ENCODE results near the gene DSC3. TPM values are rescaled to one million over a fixed set of nuclear protein-coding genes. Genes with fewer than 3 reads are reported as not detected.

Gene DSC3
- total RNA-seq, 1 experiment from 2014 or later: 0.61 TPM

DNA sequence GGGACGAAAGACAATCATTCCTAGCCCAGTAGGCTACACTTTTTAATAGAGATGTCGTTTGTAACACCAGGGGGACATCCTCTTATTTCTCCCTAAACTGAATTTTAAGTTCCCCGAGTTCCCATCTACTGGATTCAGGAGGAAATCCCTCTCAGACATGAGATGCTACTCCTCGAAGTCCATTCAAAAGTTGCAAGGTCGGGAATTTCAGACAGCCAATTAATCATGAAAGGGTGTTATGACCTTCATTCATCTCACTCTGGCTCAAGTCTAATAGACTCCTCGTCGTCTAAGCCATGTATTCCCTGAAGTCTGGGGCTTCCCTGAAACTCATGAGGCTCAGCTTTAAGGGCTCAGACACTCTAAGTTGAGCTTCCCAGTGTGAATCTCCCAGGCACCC, 1.2 kb upstream of the DSC3 start:
- DNase-seq: no peak
- H3K14ac ChIP-seq (ENCODE audit: insufficient read depth, low read length): no peak overlapping the region
- peaks cover 37% of the 10 kb centered on the region for H3K27me3 ChIP-seq (ENCODE audit: insufficient read depth, low read length)
- peaks cover 25 to 28% of the 10 kb centered on the region in 2 experiments for H3K4me1 Mint-ChIP-seq
- peaks cover 3% of the 10 kb centered on the region; the same call in 1 of the 2 replicates for H3K4me1 ChIP-seq (ENCODE audit: insufficient read depth, low read length)
- no peak overlapping the region for H2BK5ac ChIP-seq (ENCODE audit: insufficient read length, low read length)
- H3K27ac ChIP-seq (ENCODE audit: insufficient read length, low read depth, low read length): no peak overlapping the region
- H4K91ac ChIP-seq (ENCODE audit: insufficient read length, low read depth, low read length): no peak overlapping the region
- no peak overlapping the region for H4K8ac ChIP-seq (replicated peaks; ENCODE audit: insufficient read length, low read depth, low read length)
- no peak overlapping the region for H3K27ac Mint-ChIP-seq
- no peak overlapping the region for H2AFZ ChIP-seq (ENCODE audit: low read length)
- H2BK15ac ChIP-seq (ENCODE audit: low read depth, low read length): no peak overlapping the region
- no peak overlapping the region for H3K18ac ChIP-seq (ENCODE audit: insufficient read length, low read depth, low read length)
- peak overlapping the region in 1 of 2 experiments; percentile 97; a peak in 4 of 5 replicates for H3K4me3 Mint-ChIP-seq
- peaks cover 0 to 2% of the 10 kb centered on the region in 2 experiments; a peak in 2 of 5 replicates for H3K9me3 Mint-ChIP-seq
- peaks cover 23% of the 10 kb centered on the region for H3K23me2 ChIP-seq (ENCODE audit: insufficient read length, low read depth, low read length, poor library complexity, severe bottlenecking)
- H3K9ac ChIP-seq (ENCODE audit: extremely low read depth, insufficient read length, low read length): no peak overlapping the region
- H3K79me1 ChIP-seq (ENCODE audit: insufficient read depth, low read depth, low read length, poor library complexity, severe bottlenecking): no peaks in the 10 kb centered on the region
- H3K27me3 Mint-ChIP-seq (ENCODE audit: low read depth): peaks cover 85% of the 10 kb centered on the region
- no peak overlapping the region for H3K4ac ChIP-seq (ENCODE audit: low read depth, low read length)
- WGBS (ENCODE audit: extremely low coverage, insufficient read length, low lambda C conversion rate): no CpG with 5 or more reads among the region's 7 CpGs
- H3K56ac ChIP-seq (ENCODE audit: insufficient read length, low read depth, low read length): no peak overlapping the region
- no peak overlapping the region for H2AK5ac ChIP-seq (ENCODE audit: insufficient read length, low read length)
- H3K9me3 ChIP-seq (ENCODE audit: control insufficient read depth, low read depth, low read length): no peaks in the 10 kb centered on the region
- H3K36me3 Mint-ChIP-seq (ENCODE audit: insufficient read depth in 1 of 3, low read depth in 3 of 3): no peaks in the 10 kb centered on the region; a peak in 1 of 7 replicates
- no peak overlapping the region for H2BK12ac ChIP-seq (ENCODE audit: insufficient read length, low read depth, low read length)
- no peak overlapping the region for H2BK120ac ChIP-seq (ENCODE audit: low read depth, low read length, poor library complexity, severe bottlenecking)
- no peaks in the 10 kb centered on the region for H3K79me2 ChIP-seq (ENCODE audit: insufficient read depth, low read length)
- H4K5ac ChIP-seq (ENCODE audit: insufficient read length, low read depth, low read length): no peak overlapping the region
- peak overlapping the region; percentile 97 for H3K4me2 ChIP-seq (ENCODE audit: insufficient read depth, insufficient read length, low read length)
- no peak overlapping the region for H3T11ph ChIP-seq (ENCODE audit: low read length)
- no peaks in the 10 kb centered on the region for H4K20me1 ChIP-seq (ENCODE audit: control insufficient read depth, insufficient read depth, insufficient read length)
- no peak overlapping the region for H3K23ac ChIP-seq (ENCODE audit: insufficient read length, low read depth, low read length)
- H2BK20ac ChIP-seq (ENCODE audit: low read depth, low read length, poor library complexity, severe bottlenecking): no peak overlapping the region
- TF ChIP-seq, protein P1, sequence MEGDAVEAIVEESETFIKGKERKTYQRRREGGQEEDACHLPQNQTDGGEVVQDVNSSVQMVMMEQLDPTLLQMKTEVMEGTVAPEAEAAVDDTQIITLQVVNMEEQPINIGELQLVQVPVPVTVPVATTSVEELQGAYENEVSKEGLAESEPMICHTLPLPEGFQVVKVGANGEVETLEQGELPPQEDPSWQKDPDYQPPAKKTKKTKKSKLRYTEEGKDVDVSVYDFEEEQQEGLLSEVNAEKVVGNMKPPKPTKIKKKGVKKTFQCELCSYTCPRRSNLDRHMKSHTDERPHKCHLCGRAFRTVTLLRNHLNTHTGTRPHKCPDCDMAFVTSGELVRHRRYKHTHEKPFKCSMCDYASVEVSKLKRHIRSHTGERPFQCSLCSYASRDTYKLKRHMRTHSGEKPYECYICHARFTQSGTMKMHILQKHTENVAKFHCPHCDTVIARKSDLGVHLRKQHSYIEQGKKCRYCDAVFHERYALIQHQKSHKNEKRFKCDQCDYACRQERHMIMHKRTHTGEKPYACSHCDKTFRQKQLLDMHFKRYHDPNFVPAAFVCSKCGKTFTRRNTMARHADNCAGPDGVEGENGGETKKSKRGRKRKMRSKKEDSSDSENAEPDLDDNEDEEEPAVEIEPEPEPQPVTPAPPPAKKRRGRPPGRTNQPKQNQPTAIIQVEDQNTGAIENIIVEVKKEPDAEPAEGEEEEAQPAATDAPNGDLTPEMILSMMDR (conservative IDR thresholded peaks at IDR 0.05): no peak

All from H9 (cell line).